HEK293 (cell line): ENCODE results near the gene FOXC1.
A peak's percentile ranks its signal among the peaks of the same experiment; 100 is the strongest.

Experiments used
- BCL11B ChIP-seq: fragments of 450-650 bp; formaldehyde crosslinking; IDR thresholded peaks from 2 replicates; pipeline ENCODE4 v1.5.1; 2016; ENCODE audit warnings: low read depth, missing biosample characterization, missing genetic modification characterization
- EGR2 ChIP-seq: fragments of 450-650 bp; formaldehyde crosslinking; IDR thresholded peaks from 2 replicates; pipeline ENCODE4 v1.5.1; 2016; ENCODE audit warnings: low read depth, missing biosample characterization, missing genetic modification characterization
- GFI1B ChIP-seq: fragments of 450-650 bp; formaldehyde crosslinking; IDR thresholded peaks from 2 replicates; pipeline ENCODE4 v1.5.1; 2016; ENCODE audit warnings: missing biosample characterization, missing genetic modification characterization
- IKZF3 ChIP-seq: fragments of 450-650 bp; IDR thresholded peaks from 2 replicates; pipeline ENCODE4 v1.5.0; 2018; ENCODE audit warnings: missing biosample characterization, mild to moderate bottlenecking, missing genetic modification characterization, moderate library complexity
- KLF8 ChIP-seq: fragments of 450-650 bp; formaldehyde crosslinking; IDR thresholded peaks from 2 replicates; pipeline ENCODE4 v1.5.1; 2016; ENCODE audit warnings: missing biosample characterization, missing genetic modification characterization
- MEIS1 ChIP-seq: sonication (generic); formaldehyde crosslinking; IDR thresholded peaks from 2 replicates; pipeline ENCODE4 v1.8.1; 2022; ENCODE audit warnings: missing genetic modification reagents, mild to moderate bottlenecking, borderline replicate concordance
- MZF1 ChIP-seq: fragments of 450-650 bp; formaldehyde crosslinking; IDR thresholded peaks from 2 replicates; pipeline ENCODE4 v1.5.1; 2017; ENCODE audit warnings: missing biosample characterization, missing genetic modification characterization, borderline replicate concordance
- SP3 ChIP-seq: fragments of 450-650 bp; formaldehyde crosslinking; IDR thresholded peaks from 2 replicates; pipeline ENCODE4 v1.5.1; 2016; ENCODE audit warnings: missing biosample characterization, missing genetic modification characterization
- ZBTB11 ChIP-seq: fragments of 450-650 bp; formaldehyde crosslinking; conservative IDR thresholded peaks from 2 replicates; pipeline ENCODE4 v1.5.1; 2016; ENCODE audit warnings: low read depth, missing biosample characterization, missing genetic modification characterization
- ZBTB21 ChIP-seq: fragments of 450-650 bp; formaldehyde crosslinking; IDR thresholded peaks from 2 replicates; pipeline ENCODE4 v1.5.1; 2017; ENCODE audit warnings: missing biosample characterization, missing genetic modification characterization
- ZBTB49 ChIP-seq: fragments of 450-650 bp; formaldehyde crosslinking; IDR thresholded peaks from 2 replicates; pipeline ENCODE4 v1.5.1; 2016; ENCODE audit warnings: missing biosample characterization, missing genetic modification characterization, low read depth
- ZEB2 ChIP-seq: fragments of 450-650 bp; formaldehyde crosslinking; IDR thresholded peaks from 2 replicates; pipeline ENCODE4 v1.5.1; 2016; ENCODE audit warnings: missing biosample characterization, missing genetic modification characterization
- ZFHX2 ChIP-seq: fragments of 450-650 bp; formaldehyde crosslinking; conservative IDR thresholded peaks from 2 replicates; pipeline ENCODE4 v1.5.1; 2016; ENCODE audit warnings: missing biosample characterization, missing genetic modification characterization
- ZFP3 ChIP-seq: fragments of 450-650 bp; formaldehyde crosslinking; IDR thresholded peaks from 2 replicates; pipeline ENCODE4 v1.5.1; 2016; ENCODE audit warnings: low read depth, missing biosample characterization, missing genetic modification characterization
- ZFP37 ChIP-seq: fragments of 450-650 bp; formaldehyde crosslinking; IDR thresholded peaks from 2 replicates; pipeline ENCODE4 v1.5.1; 2016; ENCODE audit warnings: missing biosample characterization, missing genetic modification characterization
- ZIC2 ChIP-seq: fragments of 450-650 bp; formaldehyde crosslinking; IDR thresholded peaks from 2 replicates; pipeline ENCODE4 v1.5.1; 2016; ENCODE audit warnings: missing biosample characterization, missing genetic modification characterization
- ZNF132 ChIP-seq: fragments of 450-650 bp; formaldehyde crosslinking; IDR thresholded peaks from 2 replicates; pipeline ENCODE4 v1.5.1; 2017; ENCODE audit warnings: missing biosample characterization, missing genetic modification characterization, borderline replicate concordance
- ZNF335 ChIP-seq: fragments of 450-650 bp; formaldehyde crosslinking; conservative IDR thresholded peaks from 2 replicates; pipeline ENCODE4 v1.5.1; 2016; ENCODE audit warnings: missing biosample characterization, missing genetic modification characterization
- ZNF423 ChIP-seq: fragments of 450-650 bp; formaldehyde crosslinking; IDR thresholded peaks from 2 replicates; pipeline ENCODE4 v1.5.1; 2016; ENCODE audit warnings: missing biosample characterization, missing genetic modification characterization
- ZNF501 ChIP-seq: fragments of 450-650 bp; formaldehyde crosslinking; IDR thresholded peaks from 2 replicates; pipeline ENCODE4 v1.5.1; 2016; ENCODE audit warnings: missing biosample characterization, missing genetic modification characterization
- ZNF561 ChIP-seq: fragments of 450-650 bp; IDR thresholded peaks from 2 replicates; pipeline ENCODE4 v1.5.1; 2018; ENCODE audit warnings: missing biosample characterization, missing genetic modification characterization, borderline replicate concordance
- ZNF623 ChIP-seq: fragments of 450-650 bp; formaldehyde crosslinking; IDR thresholded peaks from 2 replicates; pipeline ENCODE4 v1.5.1; 2016; ENCODE audit warnings: missing biosample characterization, missing genetic modification characterization
- ZNF645 ChIP-seq: fragments of 450-650 bp; formaldehyde crosslinking; IDR thresholded peaks from 2 replicates; pipeline ENCODE4; 2016; ENCODE audit warnings: missing biosample characterization, missing genetic modification characterization
- ZNF707 ChIP-seq: fragments of 450-650 bp; formaldehyde crosslinking; IDR thresholded peaks from 2 replicates; pipeline ENCODE4 v1.5.1; 2016; ENCODE audit warnings: missing biosample characterization, missing genetic modification characterization
- ZNF785 ChIP-seq: fragments of 450-650 bp; formaldehyde crosslinking; IDR thresholded peaks from 2 replicates; pipeline ENCODE4 v1.5.1; 2016; ENCODE audit warnings: missing biosample characterization, missing genetic modification characterization
- ZNF791 ChIP-seq: fragments of 450-650 bp; formaldehyde crosslinking; IDR thresholded peaks from 2 replicates; pipeline ENCODE4 v1.5.1; 2016; ENCODE audit warnings: missing biosample characterization, missing genetic modification characterization
- ZNF837 ChIP-seq: fragments of 450-650 bp; formaldehyde crosslinking; IDR thresholded peaks from 2 replicates; pipeline ENCODE4 v1.5.1; 2016; ENCODE audit warnings: missing biosample characterization, missing genetic modification characterization
- ZSCAN16 ChIP-seq: fragments of 450-650 bp; formaldehyde crosslinking; IDR thresholded peaks from 2 replicates; pipeline ENCODE4 v1.5.1; 2016; ENCODE audit warnings: missing biosample characterization, missing genetic modification characterization

FOXC1 gene

GRCh38 chr6:1609041-1609647, 571 bp upstream of the FOXC1 start (continued):
- TF ChIP-seq KLF8 (tag by site-specific recombination): peak; percentile 19; the same call in 1 of the 2 replicates
- no peak for TF ChIP-seq ZNF645 (tag by site-specific recombination)
- no peak for TF ChIP-seq MZF1 (tag by site-specific recombination)
- TF ChIP-seq ZNF707: no peak
- TF ChIP-seq IKZF3 (tag by site-specific recombination): no peak
- no peak for TF ChIP-seq ZNF623 (tag by site-specific recombination)
- peak; percentile 11; the same call in 1 of the 2 replicates for TF ChIP-seq ZEB2 (tag by site-specific recombination)
- TF ChIP-seq ZFP3 (tag by site-specific recombination): no peak
- TF ChIP-seq ZNF132: no peak
- TF ChIP-seq ZNF785 (tag by site-specific recombination): no peak
- peak; percentile 37; the same call in 1 of the 2 replicates for TF ChIP-seq ZIC2 (tag by site-specific recombination)
- TF ChIP-seq ZFHX2 (tag by site-specific recombination): peak; percentile 74
- no peak for TF ChIP-seq ZBTB49 (tag by site-specific recombination)
- TF ChIP-seq ZNF837 (tag by site-specific recombination): no peak
- no peak for TF ChIP-seq ZNF791 (tag by site-specific recombination)
- no peak for TF ChIP-seq ZNF501 (tag by site-specific recombination)
- TF ChIP-seq ZFP37 (tag by site-specific recombination): no peak
- TF ChIP-seq SP3 (tag by site-specific recombination): no peak
- TF ChIP-seq ZSCAN16: no peak
- TF ChIP-seq ZNF335 (tag by site-specific recombination): peak; percentile 86
- TF ChIP-seq EGR2 (tag by site-specific recombination): peak; percentile 73; the same call in 1 of the 2 replicates
- no peak for TF ChIP-seq BCL11B (tag by site-specific recombination)
- no peak for TF ChIP-seq ZNF423 (tag by site-specific recombination)
- no peak for TF ChIP-seq MEIS1 (CRISPR knock-in tag)
- TF ChIP-seq ZNF561 (tag by site-specific recombination): no peak
- no peak for TF ChIP-seq GFI1B (tag by site-specific recombination)
- TF ChIP-seq ZBTB21: no peak
- no peak for TF ChIP-seq ZBTB11 (tag by site-specific recombination)
